ENCODE results near the gene RFX3.

RFX3 gene

GRCh38 chr9:3517377-3518048 lies 8.3 kb downstream of the RFX3 start:
- H3K4me2 ChIP-seq (ENCODE audit: low read length) = no peak overlapping the region
- no peaks in the 10 kb centered on the region for H3K27me3 ChIP-seq (ENCODE audit: control insufficient read depth, low read length)
- H3F3A ChIP-seq (ENCODE audit: control insufficient read depth, insufficient read depth) = no peaks in the 10 kb centered on the region
- no peak overlapping the region for H3K27ac ChIP-seq (ENCODE audit: low read depth, low read length)
- TF ChIP-seq EZH2phosphoT487 (IDR thresholded peaks at IDR 0.05; ENCODE audit: borderline replicate concordance, low read length) (no peak), CTCF (IDR thresholded peaks at IDR 0.05; ENCODE audit: low read depth, low read length, poor library complexity, severe bottlenecking) (no peak)
- H3K9me3 ChIP-seq (ENCODE audit: control insufficient read depth, insufficient read depth, low read length) = no peaks in the 10 kb centered on the region
- peaks cover 12% of the 10 kb centered on the region for H3K36me3 ChIP-seq (ENCODE audit: control insufficient read depth, low read length)
- H3K4me1 ChIP-seq (ENCODE audit: control insufficient read depth, low read length) = peaks cover 44% of the 10 kb centered on the region
- H4K20me1 ChIP-seq (ENCODE audit: control insufficient read depth, insufficient read depth, low read depth, low read length) = no peaks in the 10 kb centered on the region
- no peak overlapping the region for H3K4me3 ChIP-seq (ENCODE audit: low read length)
- peaks cover 82% of the 10 kb centered on the region for H3K79me2 ChIP-seq (ENCODE audit: control insufficient read depth, low read length)
- no peaks in the 10 kb centered on the region for H3K9me2 ChIP-seq (replicated peaks; ENCODE audit: control insufficient read depth, low read length)

GRCh38 chr9:3516667-3517330 lies 9.0 kb downstream of the RFX3 start:
- Histone ChIP-seq H3K9me2 (replicated peaks; ENCODE audit: control insufficient read depth, low read length) (no peaks in the 10 kb centered on the region), H3K4me1 (ENCODE audit: control insufficient read depth, low read length) (peaks cover 41% of the 10 kb centered on the region), H3K9me3 (ENCODE audit: control insufficient read depth, insufficient read depth, low read length) (no peaks in the 10 kb centered on the region), H3F3A (ENCODE audit: control insufficient read depth, insufficient read depth) (no peaks in the 10 kb centered on the region), H3K36me3 (ENCODE audit: control insufficient read depth, low read length) (peaks cover 10% of the 10 kb centered on the region; the same call in 1 of the 2 replicates), H3K4me3 (ENCODE audit: low read length) (no peak overlapping the region), H3K27me3 (ENCODE audit: control insufficient read depth, low read length) (no peaks in the 10 kb centered on the region), H3K79me2 (ENCODE audit: control insufficient read depth, low read length) (peaks cover 76% of the 10 kb centered on the region), H4K20me1 (ENCODE audit: control insufficient read depth, insufficient read depth, low read depth, low read length) (no peaks in the 10 kb centered on the region), H3K4me2 (ENCODE audit: low read length) (no peak overlapping the region), H3K27ac (ENCODE audit: low read depth, low read length) (no peak overlapping the region)
- TF ChIP-seq CTCF (IDR thresholded peaks at IDR 0.05; ENCODE audit: low read depth, low read length, poor library complexity, severe bottlenecking) (no peak), EZH2phosphoT487 (IDR thresholded peaks at IDR 0.05; ENCODE audit: borderline replicate concordance, low read length) (no peak)

GRCh38 chr9:3515405-3515804 lies 10.4 kb downstream of the RFX3 start:
- peaks cover 76% of the 10 kb centered on the region for H3K79me2 ChIP-seq (ENCODE audit: control insufficient read depth, low read length)
- H3K36me3 ChIP-seq (ENCODE audit: control insufficient read depth, low read length) = peaks cover 6% of the 10 kb centered on the region; the same call in 1 of the 2 replicates
- H3K4me2 ChIP-seq (ENCODE audit: low read length) = no peak overlapping the region
- peaks cover 52% of the 10 kb centered on the region for H3K4me1 ChIP-seq (ENCODE audit: control insufficient read depth, low read length)
- no peak overlapping the region for H3K27ac ChIP-seq (ENCODE audit: low read depth, low read length)
- H3K27me3 ChIP-seq (ENCODE audit: control insufficient read depth, low read length) = no peaks in the 10 kb centered on the region
- no peaks in the 10 kb centered on the region for H4K20me1 ChIP-seq (ENCODE audit: control insufficient read depth, insufficient read depth, low read depth, low read length)
- H3K9me3 ChIP-seq (ENCODE audit: control insufficient read depth, insufficient read depth, low read length) = no peaks in the 10 kb centered on the region
- H3K4me3 ChIP-seq (ENCODE audit: low read length) = no peak overlapping the region
- no peaks in the 10 kb centered on the region for H3K9me2 ChIP-seq (replicated peaks; ENCODE audit: control insufficient read depth, low read length)
- H3F3A ChIP-seq (ENCODE audit: control insufficient read depth, insufficient read depth) = no peaks in the 10 kb centered on the region; the same call in 1 of the 2 replicates
- TF ChIP-seq CTCF (IDR thresholded peaks at IDR 0.05; ENCODE audit: low read depth, low read length, poor library complexity, severe bottlenecking) (no peak), EZH2phosphoT487 (IDR thresholded peaks at IDR 0.05; ENCODE audit: borderline replicate concordance, low read length) (no peak)

Data from DOHH2 (cell line).